ENCODE results near the gene ADCY10.

- TF ChIP-seq CTCF (IDR thresholded peaks at IDR 0.05; ENCODE audit: insufficient read depth, low read depth, low read length) (no peak), EZH2 (IDR thresholded peaks at IDR 0.05; ENCODE audit: insufficient read depth, low read length) (no peak)
Observed at GRCh38 chr1:167812972-167813371, 101.0 kb downstream of the ADCY10 start.
